ENCODE results near the gene ARID4A. TPM values are rescaled to one million over a fixed set of nuclear protein-coding genes. Genes with fewer than 3 reads are reported as not detected.

ARID4A gene
- total and polyA plus RNA-seq, 10 of the 15 experiments (the other 5 are each of a cell fraction or from before 2014, with no cell fraction given), result 5.2 to 18.9 (median 12.5) TPM

DNA sequence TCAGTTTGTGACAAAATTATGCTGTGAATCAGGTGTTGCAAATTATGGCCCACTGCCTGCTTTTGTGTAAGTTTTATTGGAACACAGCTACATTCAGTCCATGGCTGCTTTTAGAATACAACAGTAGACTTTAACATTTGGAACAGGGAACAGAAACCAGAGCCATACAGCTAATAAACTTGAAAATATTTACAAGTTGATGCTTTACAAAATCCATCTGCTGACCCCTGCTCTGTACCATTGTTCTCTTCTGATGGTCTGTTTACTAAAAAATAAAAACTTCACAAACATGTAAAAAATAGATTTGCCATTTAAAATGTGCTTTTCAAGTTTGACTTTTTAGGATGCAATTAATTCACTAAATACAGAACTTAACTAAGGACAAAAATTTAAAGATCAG, 33.0 kb upstream of the ARID4A start:
- FAIRE-seq, result no peak
- Histone ChIP-seq H3K79me2 (ENCODE audit: control insufficient read depth, insufficient read depth, low read length) (no peaks in the 10 kb centered on the region), H2AFZ (ENCODE audit: control insufficient read depth, low read depth, low read length) (no peak overlapping the region), H3K4me3 (no peak overlapping the region), H3K36me3 (ENCODE audit: control insufficient read depth in 2 of 2, insufficient read depth in 2 of 2, low read length in 1 of 2) (peaks cover 7 to 35% of the 10 kb centered on the region in 2 experiments), H3K27me3 (replicated peaks in 1 of 2; ENCODE audit: control insufficient read depth in 2 of 2, insufficient read depth in 2 of 2, low read length in 1 of 2) (no peaks in the 10 kb centered on the region), H3K4me1 (ENCODE audit: control insufficient read depth, insufficient read depth, low read length) (no peaks in the 10 kb centered on the region), H4K20me1 (ENCODE audit: control insufficient read depth, insufficient read depth) (no peaks in the 10 kb centered on the region), H3K27ac (ENCODE audit: control insufficient read depth, insufficient read depth) (no peak overlapping the region), H3K9ac (ENCODE audit: control insufficient read depth, insufficient read depth, low read length) (no peak overlapping the region), H3K4me2 (ENCODE audit: control insufficient read depth, insufficient read depth) (no peak overlapping the region), H3K9me3 (replicated peaks; ENCODE audit: control insufficient read depth, insufficient read depth, low read length) (no peaks in the 10 kb centered on the region)
- in situ Hi-C loops (cut with MboI) (no loop called here), intact Hi-C loops (cut with micrococcal nuclease; ENCODE audit: unreplicated experiment) (no loop called here)
- no peak for ATAC-seq
- DNase-seq (ENCODE audit: low read depth, low spot score), result no peak
- ChIA-PET RAD21 (ENCODE audit: unreplicated experiment) (no interaction called here), SMC1A (ENCODE audit: uncharacterized antibody, unreplicated experiment) (interaction anchor here (0.9 to 3.4 kb wide), 3 partner anchors 12 to 63 kb away, joined by 3 to 16 read pairs (median 3); no protein-coding TSS in a partner anchor), CTCF (no interaction called here), POLR2A (interaction anchor here (0.5 to 1.4 kb wide), 3 partner anchors 13 to 33 kb away, joined by 3 to 4 read pairs (median 4); no protein-coding TSS in a partner anchor)
- no peak for TF ChIP-seq POLR2AphosphoS2 (IDR thresholded peaks at IDR 0.05; ENCODE audit: low read depth, low read length)
- TF ChIP-seq, protein P1, sequence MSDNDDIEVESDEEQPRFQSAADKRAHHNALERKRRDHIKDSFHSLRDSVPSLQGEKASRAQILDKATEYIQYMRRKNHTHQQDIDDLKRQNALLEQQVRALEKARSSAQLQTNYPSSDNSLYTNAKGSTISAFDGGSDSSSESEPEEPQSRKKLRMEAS (IDR thresholded peaks at IDR 0.05; ENCODE audit: low read depth, low read length), result no peak
- no peak for TF ChIP-seq SIX5 (IDR thresholded peaks at IDR 0.05; ENCODE audit: low read depth, low read length, severe bottlenecking)
- no peak for TF ChIP-seq BCL11A (IDR thresholded peaks at IDR 0.05; ENCODE audit: low read depth, low read length)
- TF ChIP-seq YBX1 (IDR thresholded peaks at IDR 0.05), result no peak
- no TSS peak for BruUV-seq (replicated peaks)

DNA sequence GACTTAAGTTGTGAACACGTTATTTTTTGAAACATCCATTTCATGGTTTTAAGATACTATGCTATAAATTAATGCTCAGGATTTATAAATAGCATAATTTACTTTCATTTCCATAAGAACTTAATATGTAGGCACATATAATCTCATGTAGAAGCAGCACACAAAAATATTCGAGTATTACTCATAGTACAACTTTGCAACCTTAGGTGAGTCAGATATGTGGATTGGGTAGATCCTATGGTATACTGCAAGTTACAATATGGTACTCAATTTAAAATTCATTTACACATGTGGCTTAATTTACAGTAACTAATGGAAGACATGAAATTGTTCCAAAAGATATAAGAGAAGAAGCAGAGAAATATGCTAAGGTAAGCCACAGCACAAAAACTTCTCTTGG, 27.7 kb upstream of the ARID4A start:
- ChIA-PET SMC1A (ENCODE audit: uncharacterized antibody, unreplicated experiment) (no interaction called here), RAD21 (ENCODE audit: unreplicated experiment) (interaction anchor here (1.0 kb wide), 1 partner anchor 27 kb away, joined by 3 read pairs; the partner anchor contains the start of gene ARID4A), POLR2A (no interaction called here), CTCF (interaction anchor here (0.8 kb wide), 1 partner anchor 24 kb away, joined by 3 read pairs; no protein-coding TSS in a partner anchor)
- BruUV-seq (replicated peaks), result no TSS peak
- Histone ChIP-seq H2AFZ (ENCODE audit: control insufficient read depth, low read depth, low read length) (no peak overlapping the region), H4K20me1 (ENCODE audit: control insufficient read depth, insufficient read depth) (no peaks in the 10 kb centered on the region), H3K9me3 (replicated peaks; ENCODE audit: control insufficient read depth, insufficient read depth, low read length) (no peaks in the 10 kb centered on the region), H3K4me2 (ENCODE audit: control insufficient read depth, insufficient read depth) (no peak overlapping the region), H3K9ac (ENCODE audit: control insufficient read depth, insufficient read depth, low read length) (no peak overlapping the region), H3K27me3 (replicated peaks in 1 of 2; ENCODE audit: control insufficient read depth in 2 of 2, insufficient read depth in 2 of 2, low read length in 1 of 2) (no peaks in the 10 kb centered on the region), H3K79me2 (ENCODE audit: control insufficient read depth, insufficient read depth, low read length) (peaks cover 4% of the 10 kb centered on the region), H3K36me3 (ENCODE audit: control insufficient read depth in 2 of 2, insufficient read depth in 2 of 2, low read length in 1 of 2) (peaks cover 0 to 34% of the 10 kb centered on the region in 2 experiments), H3K4me1 (ENCODE audit: control insufficient read depth, insufficient read depth, low read length) (no peaks in the 10 kb centered on the region), H3K4me3 (no peak overlapping the region), H3K27ac (ENCODE audit: control insufficient read depth, insufficient read depth) (no peak overlapping the region; the same call in 1 of the 2 replicates)
- DNase-seq (ENCODE audit: low read depth, low spot score) (no peak), FAIRE-seq (no peak), ATAC-seq (no peak)
- 39% methylated on average over 2 of the region's 2 CpGs for WGBS (ENCODE audit: insufficient coverage, insufficient replicate concordance, low lambda C conversion rate, missing lambda C conversion rate)
- TF ChIP-seq CREM (IDR thresholded peaks at IDR 0.05; ENCODE audit: low read depth) (no peak), MYB (IDR thresholded peaks at IDR 0.05; ENCODE audit: borderline replicate concordance, low read depth, low read length) (no peak), ETV6 (conservative IDR thresholded peaks at IDR 0.05 in 1 of 2, IDR thresholded peaks at IDR 0.05 in 1 of 2; ENCODE audit: borderline replicate concordance in 1 of 2, low read depth in 1 of 2) (no peak), RFX5 (IDR thresholded peaks at IDR 0.05; ENCODE audit: low read depth, low read length) (no peak), SMARCA5 (IDR thresholded peaks at IDR 0.05) (no peak), POLR2A (IDR thresholded peaks at IDR 0.05; ENCODE audit: low read depth, low read length) (no peak), IKZF2 (IDR thresholded peaks at IDR 0.05) (no peak), CBFB (IDR thresholded peaks at IDR 0.05; ENCODE audit: low read depth) (no peak), BRCA1 (IDR thresholded peaks at IDR 0.05; ENCODE audit: low read depth, low read length) (no peak), SP1 (IDR thresholded peaks at IDR 0.05; ENCODE audit: low read depth, low read length) (no peak), TCF3 (IDR thresholded peaks at IDR 0.05; ENCODE audit: borderline replicate concordance, insufficient read depth, low read depth, low read length) (no peak), NR2C2 (IDR thresholded peaks at IDR 0.05; ENCODE audit: borderline replicate concordance, control insufficient read depth, insufficient read length, low read depth) (no peak), ZBED1 (IDR thresholded peaks at IDR 0.05; ENCODE audit: borderline replicate concordance) (no peak)
- TF ChIP-seq, protein P2, sequence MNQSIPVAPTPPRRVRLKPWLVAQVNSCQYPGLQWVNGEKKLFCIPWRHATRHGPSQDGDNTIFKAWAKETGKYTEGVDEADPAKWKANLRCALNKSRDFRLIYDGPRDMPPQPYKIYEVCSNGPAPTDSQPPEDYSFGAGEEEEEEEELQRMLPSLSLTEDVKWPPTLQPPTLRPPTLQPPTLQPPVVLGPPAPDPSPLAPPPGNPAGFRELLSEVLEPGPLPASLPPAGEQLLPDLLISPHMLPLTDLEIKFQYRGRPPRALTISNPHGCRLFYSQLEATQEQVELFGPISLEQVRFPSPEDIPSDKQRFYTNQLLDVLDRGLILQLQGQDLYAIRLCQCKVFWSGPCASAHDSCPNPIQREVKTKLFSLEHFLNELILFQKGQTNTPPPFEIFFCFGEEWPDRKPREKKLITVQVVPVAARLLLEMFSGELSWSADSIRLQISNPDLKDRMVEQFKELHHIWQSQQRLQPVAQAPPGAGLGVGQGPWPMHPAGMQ (IDR thresholded peaks at IDR 0.05; ENCODE audit: borderline replicate concordance), result no peak
- intact Hi-C loops (cut with micrococcal nuclease; ENCODE audit: unreplicated experiment) (no loop called here), in situ Hi-C loops (cut with MboI) (no loop called here)
